Mammary epithelial cell (primary cell): ENCODE data around the gene TLE6.

Experiments
- CTCF ChIP-seq, 2 donors: IDR thresholded peaks in 1 of 2; conservative IDR thresholded peaks in 1 of 2; 2 replicates each; pipeline ENCODE4 v1.5.1; 2011 to 2012; ENCODE audit warnings: inconsistent platforms in 2 of 2, low read length in 2 of 2, mild to moderate bottlenecking in 2 of 2, control low read depth in 1 of 2, low read depth in 1 of 2; ENCODE audit not compliant: insufficient read depth in 1 of 2; ENCODE audit errors: extremely low read depth in 1 of 2
- EZH2 ChIP-seq: IDR thresholded peaks from 2 replicates; pipeline ENCODE4 v1.6.1; 2012; ENCODE audit warnings: low read length, inconsistent platforms, borderline replicate concordance

GRCh38 chr19:2994588-2995131 lies 17.3 kb downstream of the TLE6 start:
- TF ChIP-seq CTCF (conservative IDR thresholded peaks at IDR 0.05 in 1 of 2, IDR thresholded peaks at IDR 0.05 in 1 of 2; ENCODE audit: extremely low read depth in 1 of 2, insufficient read depth in 1 of 2, low read depth in 1 of 2, low read length in 2 of 2) (no peak), EZH2 (no peak)
